ENCODE results near the gene ISL2. TPM values are rescaled to one million over a fixed set of nuclear protein-coding genes. Genes with fewer than 3 reads are reported as not detected.

The ISL2 gene
- total and polyA plus RNA-seq, 2 of the 4 experiments (the other 2 are of a cell fraction), result 1.3 to 3.6 TPM

DNA sequence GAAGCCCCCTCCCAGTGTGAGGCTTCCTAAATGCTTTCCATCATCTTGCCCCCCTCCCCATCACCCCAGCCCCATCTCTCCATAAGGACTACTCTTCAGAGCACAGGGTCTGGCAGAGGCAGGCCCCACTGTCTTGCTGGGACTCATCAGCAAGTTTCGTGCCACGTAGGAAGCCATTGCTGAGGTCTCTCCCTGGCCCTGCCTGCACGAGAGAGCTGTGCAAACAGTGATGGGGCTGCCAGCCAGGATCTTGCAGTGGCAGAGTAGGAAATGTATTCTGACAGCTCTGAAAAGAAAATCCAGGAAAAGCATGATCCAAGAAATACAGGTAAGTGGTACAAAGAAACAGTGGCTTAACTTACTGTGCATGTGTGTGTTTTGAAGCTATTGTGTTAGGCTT is 22.6 kb downstream of the ISL2 start:
- Histone ChIP-seq H4K5ac (ENCODE audit: low read depth, low read length) (no peak overlapping the region), H3K4me2 (ENCODE audit: low read depth, low read length) (no peak overlapping the region), H3K56ac (ENCODE audit: extremely low read depth, insufficient read depth, low read length) (no peak overlapping the region), H2BK15ac (ENCODE audit: low read depth, low read length) (no peak overlapping the region), H3K18ac (ENCODE audit: low read depth, low read length) (no peak overlapping the region), H3K9ac (ENCODE audit: low read depth, low read length) (no peak overlapping the region), H4K20me1 (ENCODE audit: insufficient read depth, low read length) (no peaks in the 10 kb centered on the region), H4K91ac (ENCODE audit: insufficient read depth, low read depth, low read length) (no peak overlapping the region), H2BK5ac (ENCODE audit: low read depth, low read length, poor library complexity, severe bottlenecking) (no peak overlapping the region), H2AFZ (replicated peaks; ENCODE audit: low read length, poor library complexity) (no peak overlapping the region), H3K79me1 (ENCODE audit: low read depth in 1 of 2, low read length in 2 of 2) (no peaks in the 10 kb centered on the region), H4K8ac (ENCODE audit: low read depth in 2 of 2, low read length in 2 of 2) (no peak overlapping the region), H2AK9ac (replicated peaks; ENCODE audit: low read depth, low read length, poor library complexity) (no peak overlapping the region), H3K4me1 (ENCODE audit: control insufficient read depth, insufficient read depth, low read length) (no peaks in the 10 kb centered on the region), H3K9me1 (ENCODE audit: insufficient read depth, low read length) (no peaks in the 10 kb centered on the region; the same call in 1 of the 2 replicates), H2AK5ac (ENCODE audit: low read depth, low read length) (no peak overlapping the region), H3K4ac (ENCODE audit: low read depth, low read length) (no peak overlapping the region), H3K9me3 (ENCODE audit: control insufficient read depth, insufficient read depth, low read length) (no peaks in the 10 kb centered on the region), H3K14ac (replicated peaks; ENCODE audit: low read depth, low read length) (no peak overlapping the region), H3K23ac (ENCODE audit: low read depth, low read length) (no peak overlapping the region), H3K36me3 (ENCODE audit: control insufficient read depth, insufficient read depth, low read length) (no peaks in the 10 kb centered on the region), H3K27ac (ENCODE audit: insufficient read depth, low read length) (no peak overlapping the region), H2BK20ac (ENCODE audit: low read depth, low read length) (no peak overlapping the region), H2BK120ac (ENCODE audit: low read depth, low read length) (no peak overlapping the region), H3K27me3 (ENCODE audit: control insufficient read depth, insufficient read depth, low read length) (no peaks in the 10 kb centered on the region), H3K4me3 (ENCODE audit: insufficient read depth, low read depth, low read length) (no peak overlapping the region)
- ChIA-PET CTCF (no interaction called here), POLR2A (ENCODE audit: unreplicated experiment) (no interaction called here)
- no peak for TF ChIP-seq BHLHE40 (IDR thresholded peaks at IDR 0.05; ENCODE audit: low read depth, low read length)
- no peak for TF ChIP-seq CTCF (conservative IDR thresholded peaks at IDR 0.05; ENCODE audit: low read depth, low read length)
- ATAC-seq (ENCODE audit: low read depth), result no peak
- intact Hi-C loops (cut with micrococcal nuclease), result no loop called here
- no CpG with 5 or more reads among the region's 3 CpGs for WGBS, 2 experiments (ENCODE audit: extremely low coverage in 2 of 2, insufficient read length in 1 of 2)
- BruUV-seq (replicated peaks), result no TSS peak
- no peak for DNase-seq
- in situ Hi-C loops (cut with MboI; ENCODE audit: low sequenced_read_pairs), result no loop called here
- dilution Hi-C loops (cut with HindIII; ENCODE audit: low sequenced_read_pairs, unreplicated experiment), result no loop called here
